KG1 (cell line): Measurements from ENCODE around the gene BEX4.
"Not testable (repeated sequence)": the region's sequence is repeated elsewhere in the genome, so short reads cannot be mapped to it uniquely, and the experiment has no call there.

Experiments
- DNase-seq: peaks from one replicate; lab custom pipeline; 2025; lab: John Stamatoyannopoulos, UW

BEX4 gene

GRCh38 chrX:103214870-103215424 is at the start of gene BEX4:
TSS of gene BEX4 (plus strand) at chrX:103215108. CDS start at chrX:103216154, 1,046 bp downstream.
- no peak for DNase-seq

- no peak for DNase-seq
Observed at GRCh38 chrX:103170216-103170615, 44.7 kb upstream of the BEX4 start.

- no peak for DNase-seq
Observed at GRCh38 chrX:103171353-103171752, 43.6 kb upstream of the BEX4 start.

GRCh38 chrX:103175256-103175655 is 39.7 kb upstream of the BEX4 start:
- DNase-seq = not testable (repeated sequence)

GRCh38 chrX:103175944-103176753 is 38.8 kb upstream of the BEX4 start:
- DNase-seq = peak; percentile 3

GRCh38 chrX:103177556-103177955 is 37.4 kb upstream of the BEX4 start:
- no peak for DNase-seq

- no peak for DNase-seq
Observed at GRCh38 chrX:103183912-103184311, 31.0 kb upstream of the BEX4 start.

- no peak for DNase-seq
Observed at GRCh38 chrX:103187953-103188475, 26.9 kb upstream of the BEX4 start.

- DNase-seq = no peak
Observed at GRCh38 chrX:103197721-103198306, 17.1 kb upstream of the BEX4 start.

GRCh38 chrX:103198668-103199067 is 16.2 kb upstream of the BEX4 start:
- DNase-seq = not testable (repeated sequence)

- no peak for DNase-seq
Observed at GRCh38 chrX:103201041-103201440, 13.9 kb upstream of the BEX4 start.

GRCh38 chrX:103210056-103210455 is 4.9 kb upstream of the BEX4 start:
- no peak for DNase-seq

- DNase-seq = peak; percentile 6
Observed at GRCh38 chrX:103211012-103211715, 3.7 kb upstream of the BEX4 start.

GRCh38 chrX:103212749-103213457 is 2.0 kb upstream of the BEX4 start:
- DNase-seq = no peak

GRCh38 chrX:103215425-103215991 is 600 bp downstream of the BEX4 start:
- no peak for DNase-seq

- DNase-seq = no peak
Observed at GRCh38 chrX:103220511-103221323, 5.8 kb downstream of the BEX4 start.

- not testable (repeated sequence) for DNase-seq
Observed at GRCh38 chrX:103225918-103226317, 11.0 kb downstream of the BEX4 start.

- DNase-seq = no peak
Observed at GRCh38 chrX:103233263-103233662, 18.4 kb downstream of the BEX4 start.

- no peak for DNase-seq
Observed at GRCh38 chrX:103234869-103235268, 20.0 kb downstream of the BEX4 start.

- not testable (repeated sequence) for DNase-seq
Observed at GRCh38 chrX:103235608-103236007, 20.7 kb downstream of the BEX4 start.
